HepG2 (cell line): Measurements from ENCODE around the gene LSM5. TPM values are rescaled to one million over a fixed set of nuclear protein-coding genes. Genes with fewer than 3 reads are reported as not detected.

Source experiments
- ARID2 ChIP-seq: sonication (generic); formaldehyde crosslinking; IDR thresholded peaks from 2 replicates; pipeline ENCODE4 v1.8.1; 2022; ENCODE audit warnings: mild to moderate bottlenecking, missing genetic modification reagents, borderline replicate concordance
- ELF3 ChIP-seq: IDR thresholded peaks from 2 replicates; pipeline ENCODE4 v1.6.1; 2016; ENCODE audit warnings: missing genetic modification reagents, missing compliant biosample characterization
- GTF2F1 ChIP-seq: fragments of 150-350 bp; IDR thresholded peaks from 2 replicates; pipeline ENCODE4 v1.6.1; 2014; ENCODE audit warnings: low read length
- MEF2D ChIP-seq: sonication (generic); formaldehyde crosslinking; IDR thresholded peaks from 2 replicates; pipeline ENCODE4 v1.5.1; 2020; ENCODE audit warnings: mild to moderate bottlenecking, missing genetic modification reagents
- NR1H2 ChIP-seq: sonication (generic); formaldehyde crosslinking; IDR thresholded peaks from 2 replicates; pipeline ENCODE4 v1.8.1; 2022; ENCODE audit warnings: low read depth, missing genetic modification reagents, borderline replicate concordance
- RFX5 ChIP-seq: IDR thresholded peaks from 2 replicates; pipeline ENCODE4 v1.6.1; 2011; ENCODE audit warnings: low read depth, low read length, improper control_type of control experiment
- RNF2 ChIP-seq: fragments of 450-650 bp; conservative IDR thresholded peaks from 2 replicates; pipeline ENCODE4 v1.6.1; 2016; ENCODE audit warnings: low read depth
- SOX5 ChIP-seq: IDR thresholded peaks from 2 replicates; pipeline ENCODE4 v1.6.1; 2016; ENCODE audit warnings: borderline replicate concordance
- SOX6 ChIP-seq, 2 experiments: fragments of 450-650 bp in 1 of 2; sonication (generic) in 1 of 2; formaldehyde crosslinking in 1 of 2; IDR thresholded peaks; 2 replicates each; pipeline versions ENCODE4 v1.4.0 to v1.6.1; 2017 to 2020; ENCODE audit warnings: antibody characterized with exemption in 1 of 2, mild to moderate bottlenecking in 1 of 2, missing genetic modification reagents in 1 of 2
- SRSF4 ChIP-seq: fragments of 200-400 bp; formaldehyde crosslinking; IDR thresholded peaks from one replicate; pipeline ENCODE4 v1.6.1; 2018; ENCODE audit warnings: mild to moderate bottlenecking, low read depth, low read length, moderate library complexity; ENCODE audit not compliant: poor library complexity, severe bottlenecking
- TCF7L2 ChIP-seq: IDR thresholded peaks from 2 replicates; pipeline ENCODE4 v1.6.1; 2011; ENCODE audit warnings: mild to moderate bottlenecking, low read depth, low read length, moderate library complexity
- ZNF557 ChIP-seq: sonication (generic); formaldehyde crosslinking; IDR thresholded peaks from 2 replicates; pipeline ENCODE4 v1.4.0; 2020; ENCODE audit warnings: missing genetic modification reagents
- ZNF776 ChIP-seq: sonication (generic); formaldehyde crosslinking; IDR thresholded peaks from 2 replicates; pipeline ENCODE4 v1.4.0; 2020; ENCODE audit warnings: mild to moderate bottlenecking, missing genetic modification reagents
- ZNF883 ChIP-seq: sonication (generic); formaldehyde crosslinking; IDR thresholded peaks from 2 replicates; pipeline ENCODE4 v1.5.1; 2020; ENCODE audit warnings: mild to moderate bottlenecking, missing genetic modification reagents; ENCODE audit errors: not compliant biosample characterization
- polyA plus RNA-seq, 8 experiments: library from polyadenylated mRNA; depleted of rRNA in 3 of 8; stranded (reverse) in 7 of 8; unstranded in 1 of 8; fragments of >200 nt; fragmentation: Illumina TruSeq in 4 of 8; extraction: Trizol in 4 of 8; gene quantifications; 2 replicates each; pipeline versions ENCODE4 v1.2.1 to v1.2.3, GENCODE V29; 2011 to 2016; ENCODE audit warnings: low read depth in 4 of 8, missing spikeins in 1 of 8, mixed read lengths in 1 of 8; ENCODE audit not compliant: insufficient read depth in 1 of 8
- total RNA-seq, 5 experiments: library from RNA; depleted of rRNA; stranded (reverse); fragments of >200 nt; fragmentation: Illumina TruSeq; extraction: Trizol; gene quantifications; 2 replicates each; pipeline ENCODE4 v1.2.3, GENCODE V29; 2016; ENCODE audit warnings: low read depth in 1 of 5
- TF ChIP-seq, protein P1 (sequence below): sonication (generic); formaldehyde crosslinking; IDR thresholded peaks from 2 replicates; pipeline ENCODE4 v1.5.0; 2020; ENCODE audit warnings: mild to moderate bottlenecking, low read depth, missing genetic modification reagents, borderline replicate concordance
- TF ChIP-seq, protein P2 (sequence below): sonication (generic); formaldehyde crosslinking; IDR thresholded peaks from 2 replicates; pipeline ENCODE4 v1.4.0; 2020; ENCODE audit warnings: mild to moderate bottlenecking, missing genetic modification reagents
- TF ChIP-seq, protein P3 (sequence below): sonication (generic); formaldehyde crosslinking; IDR thresholded peaks from 2 replicates; pipeline ENCODE4 v1.8.1; 2022; ENCODE audit warnings: low read depth, mild to moderate bottlenecking, missing genetic modification reagents
- TF ChIP-seq, protein P4 (sequence below): sonication (generic); formaldehyde crosslinking; IDR thresholded peaks from 2 replicates; pipeline ENCODE4 v1.4.0; 2020; ENCODE audit warnings: missing genetic modification reagents

Gene LSM5
- total and polyA plus RNA-seq, 2 of the 13 experiments (the other 11 are each of a cell fraction or from before 2014, with no cell fraction given), result 30.3 to 183 TPM

DNA sequence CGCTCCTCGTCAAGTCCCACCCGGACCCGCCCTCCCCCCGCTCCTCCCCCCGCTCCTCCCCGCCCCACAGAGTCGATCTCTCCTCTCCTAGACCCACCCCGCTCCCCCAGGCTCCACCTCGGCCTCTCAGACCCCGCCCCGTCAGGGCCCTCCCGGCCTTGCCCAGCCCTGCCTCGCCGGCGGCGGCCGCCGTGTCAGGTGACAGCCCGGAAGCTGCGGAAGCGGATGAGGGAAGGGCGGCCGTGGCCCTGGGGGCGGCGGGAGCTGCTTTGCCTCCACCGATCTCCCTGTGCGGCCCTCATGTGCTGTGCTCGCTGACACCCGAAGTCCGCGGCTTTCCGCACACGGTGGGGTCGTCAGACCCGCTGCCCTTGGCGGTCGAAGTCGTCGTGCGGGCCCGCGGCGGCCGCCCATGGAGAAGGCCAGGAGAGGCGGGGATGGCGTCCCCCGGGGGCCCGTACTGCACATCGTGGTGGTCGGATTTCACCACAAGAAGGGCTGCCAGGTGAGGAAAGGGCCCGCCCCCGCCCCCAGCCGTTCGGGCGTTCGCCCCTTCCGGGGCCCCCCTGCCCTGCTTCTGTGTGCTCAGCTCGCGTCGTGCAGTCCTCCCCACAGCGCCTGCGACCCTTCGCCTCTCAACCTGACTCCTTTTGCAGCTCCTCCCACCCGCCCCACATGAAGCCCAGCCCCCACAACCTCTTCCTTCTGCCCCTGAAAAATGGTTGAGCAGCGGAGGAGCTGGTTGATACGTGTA lies 5.3 kb upstream of the LSM5 start, which contains the start of gene AVL9 (continued):
- TF ChIP-seq, protein P1, sequence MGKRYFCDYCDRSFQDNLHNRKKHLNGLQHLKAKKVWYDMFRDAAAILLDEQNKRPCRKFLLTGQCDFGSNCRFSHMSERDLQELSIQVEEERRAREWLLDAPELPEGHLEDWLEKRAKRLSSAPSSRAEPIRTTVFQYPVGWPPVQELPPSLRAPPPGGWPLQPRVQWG, result no peak
- no peak for TF ChIP-seq SRSF4
- TF ChIP-seq, protein P2, sequence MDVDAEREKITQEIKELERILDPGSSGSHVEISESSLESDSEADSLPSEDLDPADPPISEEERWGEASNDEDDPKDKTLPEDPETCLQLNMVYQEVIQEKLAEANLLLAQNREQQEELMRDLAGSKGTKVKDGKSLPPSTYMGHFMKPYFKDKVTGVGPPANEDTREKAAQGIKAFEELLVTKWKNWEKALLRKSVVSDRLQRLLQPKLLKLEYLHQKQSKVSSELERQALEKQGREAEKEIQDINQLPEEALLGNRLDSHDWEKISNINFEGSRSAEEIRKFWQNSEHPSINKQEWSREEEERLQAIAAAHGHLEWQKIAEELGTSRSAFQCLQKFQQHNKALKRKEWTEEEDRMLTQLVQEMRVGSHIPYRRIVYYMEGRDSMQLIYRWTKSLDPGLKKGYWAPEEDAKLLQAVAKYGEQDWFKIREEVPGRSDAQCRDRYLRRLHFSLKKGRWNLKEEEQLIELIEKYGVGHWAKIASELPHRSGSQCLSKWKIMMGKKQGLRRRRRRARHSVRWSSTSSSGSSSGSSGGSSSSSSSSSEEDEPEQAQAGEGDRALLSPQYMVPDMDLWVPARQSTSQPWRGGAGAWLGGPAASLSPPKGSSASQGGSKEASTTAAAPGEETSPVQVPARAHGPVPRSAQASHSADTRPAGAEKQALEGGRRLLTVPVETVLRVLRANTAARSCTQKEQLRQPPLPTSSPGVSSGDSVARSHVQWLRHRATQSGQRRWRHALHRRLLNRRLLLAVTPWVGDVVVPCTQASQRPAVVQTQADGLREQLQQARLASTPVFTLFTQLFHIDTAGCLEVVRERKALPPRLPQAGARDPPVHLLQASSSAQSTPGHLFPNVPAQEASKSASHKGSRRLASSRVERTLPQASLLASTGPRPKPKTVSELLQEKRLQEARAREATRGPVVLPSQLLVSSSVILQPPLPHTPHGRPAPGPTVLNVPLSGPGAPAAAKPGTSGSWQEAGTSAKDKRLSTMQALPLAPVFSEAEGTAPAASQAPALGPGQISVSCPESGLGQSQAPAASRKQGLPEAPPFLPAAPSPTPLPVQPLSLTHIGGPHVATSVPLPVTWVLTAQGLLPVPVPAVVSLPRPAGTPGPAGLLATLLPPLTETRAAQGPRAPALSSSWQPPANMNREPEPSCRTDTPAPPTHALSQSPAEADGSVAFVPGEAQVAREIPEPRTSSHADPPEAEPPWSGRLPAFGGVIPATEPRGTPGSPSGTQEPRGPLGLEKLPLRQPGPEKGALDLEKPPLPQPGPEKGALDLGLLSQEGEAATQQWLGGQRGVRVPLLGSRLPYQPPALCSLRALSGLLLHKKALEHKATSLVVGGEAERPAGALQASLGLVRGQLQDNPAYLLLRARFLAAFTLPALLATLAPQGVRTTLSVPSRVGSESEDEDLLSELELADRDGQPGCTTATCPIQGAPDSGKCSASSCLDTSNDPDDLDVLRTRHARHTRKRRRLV (CRISPR knock-in tag), result no peak
- no peak for TF ChIP-seq RFX5
- peak; percentile 64; the same call in 1 of the 2 replicates for TF ChIP-seq RNF2
- TF ChIP-seq ZNF883 (CRISPR knock-in tag), result peak; percentile 93
- TF ChIP-seq SOX6 (IDR thresholded peaks at IDR 0.05), result no peak
- peak; percentile 63 for TF ChIP-seq SOX6 (CRISPR knock-in tag; IDR thresholded peaks at IDR 0.05)
- peak; percentile 34; the same call in 1 of the 2 replicates for TF ChIP-seq SOX5
- 0 out of 2 replicates have a peak, but pooled peaks have one; percentile 32 for TF ChIP-seq GTF2F1
- TF ChIP-seq, protein P3, sequence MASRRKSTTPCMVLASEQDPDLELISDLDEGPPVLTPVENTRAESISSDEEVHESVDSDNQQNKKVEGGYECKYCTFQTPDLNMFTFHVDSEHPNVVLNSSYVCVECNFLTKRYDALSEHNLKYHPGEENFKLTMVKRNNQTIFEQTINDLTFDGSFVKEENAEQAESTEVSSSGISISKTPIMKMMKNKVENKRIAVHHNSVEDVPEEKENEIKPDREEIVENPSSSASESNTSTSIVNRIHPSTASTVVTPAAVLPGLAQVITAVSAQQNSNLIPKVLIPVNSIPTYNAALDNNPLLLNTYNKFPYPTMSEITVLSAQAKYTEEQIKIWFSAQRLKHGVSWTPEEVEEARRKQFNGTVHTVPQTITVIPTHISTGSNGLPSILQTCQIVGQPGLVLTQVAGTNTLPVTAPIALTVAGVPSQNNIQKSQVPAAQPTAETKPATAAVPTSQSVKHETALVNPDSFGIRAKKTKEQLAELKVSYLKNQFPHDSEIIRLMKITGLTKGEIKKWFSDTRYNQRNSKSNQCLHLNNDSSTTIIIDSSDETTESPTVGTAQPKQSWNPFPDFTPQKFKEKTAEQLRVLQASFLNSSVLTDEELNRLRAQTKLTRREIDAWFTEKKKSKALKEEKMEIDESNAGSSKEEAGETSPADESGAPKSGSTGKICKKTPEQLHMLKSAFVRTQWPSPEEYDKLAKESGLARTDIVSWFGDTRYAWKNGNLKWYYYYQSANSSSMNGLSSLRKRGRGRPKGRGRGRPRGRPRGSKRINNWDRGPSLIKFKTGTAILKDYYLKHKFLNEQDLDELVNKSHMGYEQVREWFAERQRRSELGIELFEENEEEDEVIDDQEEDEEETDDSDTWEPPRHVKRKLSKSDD, result no peak
- no peak for TF ChIP-seq MEF2D
- peak; percentile 91; the same call in 1 of the 2 replicates for TF ChIP-seq ARID2 (CRISPR knock-in tag)
- 0 out of 2 replicates have a peak, but pooled peaks have one; percentile 87 for TF ChIP-seq NR1H2 (CRISPR knock-in tag)
- TF ChIP-seq, protein P4, sequence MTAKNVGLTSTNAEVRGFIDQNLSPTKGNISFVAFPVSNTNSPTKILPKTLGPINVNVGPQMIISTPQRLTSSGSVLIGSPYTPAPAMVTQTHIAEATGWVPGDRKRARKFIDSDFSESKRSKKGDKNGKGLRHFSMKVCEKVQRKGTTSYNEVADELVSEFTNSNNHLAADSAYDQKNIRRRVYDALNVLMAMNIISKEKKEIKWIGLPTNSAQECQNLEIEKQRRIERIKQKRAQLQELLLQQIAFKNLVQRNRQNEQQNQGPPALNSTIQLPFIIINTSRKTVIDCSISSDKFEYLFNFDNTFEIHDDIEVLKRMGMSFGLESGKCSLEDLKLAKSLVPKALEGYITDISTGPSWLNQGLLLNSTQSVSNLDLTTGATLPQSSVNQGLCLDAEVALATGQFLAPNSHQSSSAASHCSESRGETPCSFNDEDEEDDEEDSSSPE, result peak; percentile 60
- peak; percentile 59; the same call in 1 of the 2 replicates for TF ChIP-seq ELF3 (CRISPR knock-in tag)
- no peak for TF ChIP-seq TCF7L2
- peak; percentile 75; the same call in 1 of the 2 replicates for TF ChIP-seq ZNF557
- peak; percentile 53; the same call in 1 of the 2 replicates for TF ChIP-seq ZNF776 (CRISPR knock-in tag)
